ENCODE results near the gene NXPE1. TPM values are rescaled to one million over a fixed set of nuclear protein-coding genes. Genes with fewer than 3 reads are reported as not detected.

NXPE1 gene
- total RNA-seq, 1 donor from 2014 or later, result not detected

Other genes with a start within 250 kb of the NXPE1 start
- gene C11orf71, start 159.4 kb downstream of the NXPE1 start, total RNA-seq, result 3.5 and 7.1 TPM in 2 replicates
- gene RBM7, start 159.2 kb downstream of the NXPE1 start, total RNA-seq, result 18.2 and 33.8 TPM in 2 replicates
- gene REXO2, start 120.4 kb downstream of the NXPE1 start, total RNA-seq, result 137 and 198 TPM in 2 replicates
- not detected in 2 replicates for gene NXPE4, start 35.9 kb upstream of the NXPE1 start, total RNA-seq
- gene NXPE2, start 118.6 kb upstream of the NXPE1 start, total RNA-seq, result not detected in 2 replicates

Data from glomerular endothelial cell (primary cell).